ENCODE measurements around the gene FGF14.
A peak's percentile ranks its signal among the peaks of the same experiment; 100 is the strongest.

Gene FGF14

DNA sequence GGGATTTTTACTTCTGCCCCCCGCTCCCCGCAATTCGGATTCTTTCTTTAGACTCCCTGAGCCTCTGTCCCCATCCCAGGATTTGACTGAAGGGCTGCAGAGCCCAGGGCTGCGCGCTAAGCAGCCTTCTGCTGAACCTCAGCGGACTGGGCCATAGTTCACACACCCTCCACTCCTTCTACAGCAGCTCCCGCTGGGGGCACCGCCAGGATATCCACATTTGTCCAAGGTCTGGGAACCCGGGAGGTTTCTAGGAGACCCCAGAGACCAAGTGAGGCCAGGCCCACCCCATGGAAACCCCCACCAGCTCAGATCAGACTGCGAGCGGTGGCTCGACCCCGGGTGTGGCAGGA is 486.1 kb downstream of the FGF14 start:
- peaks cover 82% of the 10 kb centered on the region for H3K27me3 ChIP-seq (ENCODE audit: control insufficient read depth, insufficient read depth, low read length)
- H3K36me3 ChIP-seq (ENCODE audit: insufficient read depth, low read length) = no peaks in the 10 kb centered on the region
- no peak overlapping the region for H3K4me3 ChIP-seq (ENCODE audit: low read length)
- H3K4me2 ChIP-seq (ENCODE audit: low read length) = no peak overlapping the region
- H3K9me3 ChIP-seq (replicated peaks; ENCODE audit: low read length) = no peaks in the 10 kb centered on the region
- H3K9ac ChIP-seq (ENCODE audit: low read depth, low read length) = no peak overlapping the region
- H3K4me1 ChIP-seq (ENCODE audit: control insufficient read depth, insufficient read depth, low read length) = peaks cover 12% of the 10 kb centered on the region

- Histone ChIP-seq H3K4me2 (ENCODE audit: low read length) (no peak overlapping the region), H3K9ac (ENCODE audit: low read depth, low read length) (no peak overlapping the region), H3K4me3 (ENCODE audit: low read length) (no peak overlapping the region), H3K27me3 (ENCODE audit: control insufficient read depth, insufficient read depth, low read length) (peaks cover 79% of the 10 kb centered on the region), H3K4me1 (ENCODE audit: control insufficient read depth, insufficient read depth, low read length) (peaks cover 12% of the 10 kb centered on the region), H3K9me3 (replicated peaks; ENCODE audit: low read length) (no peaks in the 10 kb centered on the region), H3K36me3 (ENCODE audit: insufficient read depth, low read length) (no peaks in the 10 kb centered on the region)
These were observed 486.5 kb downstream of the FGF14 start for GRCh38 chr13:101915331-101915730.

DNA sequence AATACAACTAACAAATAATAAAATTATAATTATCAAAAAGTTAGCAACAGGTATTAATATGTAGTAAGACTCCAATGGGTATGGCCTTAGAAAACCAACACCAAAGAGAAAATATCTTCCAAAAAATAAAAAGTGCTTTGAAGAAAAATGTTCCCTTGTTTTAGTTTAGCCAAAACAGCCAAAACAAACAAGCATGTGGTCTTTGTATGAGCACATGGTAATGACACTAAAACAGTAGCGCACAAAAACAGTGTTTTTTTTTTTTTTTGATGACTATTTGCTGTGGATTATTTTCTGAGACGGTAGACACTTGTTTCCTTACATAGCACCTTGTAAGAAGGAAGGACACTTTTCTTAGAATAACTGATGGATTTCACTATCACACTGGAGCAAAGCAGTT is 490.1 kb downstream of the FGF14 start:
- peaks cover 53% of the 10 kb centered on the region for H3K27me3 ChIP-seq (ENCODE audit: control insufficient read depth, insufficient read depth, low read length)
- H3K9ac ChIP-seq (ENCODE audit: low read depth, low read length) = no peak overlapping the region
- no peak overlapping the region for H3K4me3 ChIP-seq (ENCODE audit: low read length)
- H3K36me3 ChIP-seq (ENCODE audit: insufficient read depth, low read length) = no peaks in the 10 kb centered on the region
- H3K4me2 ChIP-seq (ENCODE audit: low read length) = no peak overlapping the region
- H3K9me3 ChIP-seq (replicated peaks; ENCODE audit: low read length) = no peaks in the 10 kb centered on the region
- peaks cover 8% of the 10 kb centered on the region for H3K4me1 ChIP-seq (ENCODE audit: control insufficient read depth, insufficient read depth, low read length)

DNA sequence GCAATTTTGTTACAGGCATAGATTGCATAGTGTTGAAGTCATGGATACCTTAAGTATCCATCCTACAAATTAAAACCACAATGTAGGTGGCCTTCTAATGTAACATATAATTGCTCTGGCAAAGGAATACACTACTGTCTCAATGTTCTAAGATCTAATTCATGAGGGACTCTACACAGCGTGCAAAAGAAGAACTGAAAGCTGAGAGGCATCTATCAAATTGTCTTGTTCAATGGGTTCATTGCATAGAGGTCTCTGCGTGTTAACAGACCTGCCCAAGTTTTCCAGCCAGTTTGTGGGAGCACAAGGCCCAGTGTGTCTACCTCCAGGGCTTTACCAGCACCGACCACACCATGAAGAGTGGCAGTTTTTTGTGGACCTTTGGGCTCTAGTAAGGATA is 498.0 kb downstream of the FGF14 start:
- Histone ChIP-seq H3K4me2 (ENCODE audit: low read length) (no peak overlapping the region), H3K4me3 (ENCODE audit: low read length) (no peak overlapping the region), H3K36me3 (ENCODE audit: insufficient read depth, low read length) (no peaks in the 10 kb centered on the region), H3K9me3 (replicated peaks; ENCODE audit: low read length) (no peaks in the 10 kb centered on the region), H3K27me3 (ENCODE audit: control insufficient read depth, insufficient read depth, low read length) (peaks cover 52% of the 10 kb centered on the region), H3K9ac (ENCODE audit: low read depth, low read length) (no peak overlapping the region), H3K4me1 (ENCODE audit: control insufficient read depth, insufficient read depth, low read length) (no peaks in the 10 kb centered on the region)

DNA sequence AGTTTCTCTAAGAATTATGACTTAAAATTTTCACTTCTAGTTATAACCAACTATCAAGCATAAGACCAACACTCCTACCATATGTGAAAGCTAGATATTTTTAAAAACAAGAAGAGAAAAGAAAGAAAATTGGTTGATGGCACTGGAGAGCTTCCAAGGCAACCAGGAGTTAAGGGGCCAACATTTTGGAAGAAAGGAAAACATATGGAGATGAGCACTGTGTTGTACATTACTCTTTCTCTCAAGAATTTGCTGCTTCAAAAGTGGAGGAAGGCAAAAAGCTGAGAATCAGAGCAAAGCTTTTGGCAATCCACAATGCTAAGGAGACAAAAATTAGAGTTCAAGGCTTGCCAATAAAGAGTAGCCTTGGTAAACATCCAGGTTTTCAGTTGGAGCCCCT is 503.2 kb downstream of the FGF14 start:
- Histone ChIP-seq H3K27me3 (ENCODE audit: control insufficient read depth, insufficient read depth, low read length) (peaks cover 36% of the 10 kb centered on the region), H3K4me2 (ENCODE audit: low read length) (no peak overlapping the region), H3K4me3 (ENCODE audit: low read length) (no peak overlapping the region), H3K9me3 (replicated peaks; ENCODE audit: low read length) (no peaks in the 10 kb centered on the region), H3K36me3 (ENCODE audit: insufficient read depth, low read length) (no peaks in the 10 kb centered on the region), H3K9ac (ENCODE audit: low read depth, low read length) (no peak overlapping the region), H3K4me1 (ENCODE audit: control insufficient read depth, insufficient read depth, low read length) (no peaks in the 10 kb centered on the region)

DNA sequence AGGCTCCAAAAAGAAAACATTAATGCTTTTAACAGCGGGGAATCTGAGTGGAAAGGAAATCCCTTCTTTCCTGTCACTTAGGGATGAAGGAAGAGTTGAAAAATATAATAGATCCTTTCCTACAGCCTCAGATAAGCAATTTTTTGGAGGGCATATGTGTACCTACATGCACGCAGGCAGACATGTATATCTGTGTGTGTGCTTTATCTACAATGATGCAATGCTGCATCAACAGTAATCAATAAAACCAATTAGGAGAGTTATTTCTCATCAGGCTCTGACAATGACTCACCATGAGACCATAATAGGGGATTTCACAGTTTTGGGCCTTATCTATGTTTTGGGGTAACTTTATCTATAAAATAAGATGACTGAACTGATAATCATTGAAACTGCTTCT is 505.3 kb downstream of the FGF14 start:
- Histone ChIP-seq H3K4me2 (ENCODE audit: low read length) (no peak overlapping the region), H3K36me3 (ENCODE audit: insufficient read depth, low read length) (no peaks in the 10 kb centered on the region), H3K9me3 (replicated peaks; ENCODE audit: low read length) (no peaks in the 10 kb centered on the region), H3K4me3 (ENCODE audit: low read length) (no peak overlapping the region), H3K9ac (ENCODE audit: low read depth, low read length) (no peak overlapping the region), H3K27me3 (ENCODE audit: control insufficient read depth, insufficient read depth, low read length) (peaks cover 25% of the 10 kb centered on the region), H3K4me1 (ENCODE audit: control insufficient read depth, insufficient read depth, low read length) (no peaks in the 10 kb centered on the region)

GRCh38 chr13:101893021-101893420 is 508.8 kb downstream of the FGF14 start:
- Histone ChIP-seq H3K9me3 (replicated peaks; ENCODE audit: low read length) (no peaks in the 10 kb centered on the region), H3K4me3 (ENCODE audit: low read length) (no peak overlapping the region), H3K4me1 (ENCODE audit: control insufficient read depth, insufficient read depth, low read length) (no peaks in the 10 kb centered on the region), H3K4me2 (ENCODE audit: low read length) (no peak overlapping the region), H3K36me3 (ENCODE audit: insufficient read depth, low read length) (no peaks in the 10 kb centered on the region), H3K9ac (ENCODE audit: low read depth, low read length) (no peak overlapping the region), H3K27me3 (ENCODE audit: control insufficient read depth, insufficient read depth, low read length) (peaks cover 32% of the 10 kb centered on the region)

GRCh38 chr13:101892296-101892695 is 509.6 kb downstream of the FGF14 start:
- no peaks in the 10 kb centered on the region for H3K4me1 ChIP-seq (ENCODE audit: control insufficient read depth, insufficient read depth, low read length)
- peaks cover 40% of the 10 kb centered on the region for H3K27me3 ChIP-seq (ENCODE audit: control insufficient read depth, insufficient read depth, low read length)
- H3K4me3 ChIP-seq (ENCODE audit: low read length) = no peak overlapping the region
- no peaks in the 10 kb centered on the region for H3K36me3 ChIP-seq (ENCODE audit: insufficient read depth, low read length)
- no peaks in the 10 kb centered on the region for H3K9me3 ChIP-seq (replicated peaks; ENCODE audit: low read length)
- no peak overlapping the region for H3K9ac ChIP-seq (ENCODE audit: low read depth, low read length)
- H3K4me2 ChIP-seq (ENCODE audit: low read length) = no peak overlapping the region

DNA sequence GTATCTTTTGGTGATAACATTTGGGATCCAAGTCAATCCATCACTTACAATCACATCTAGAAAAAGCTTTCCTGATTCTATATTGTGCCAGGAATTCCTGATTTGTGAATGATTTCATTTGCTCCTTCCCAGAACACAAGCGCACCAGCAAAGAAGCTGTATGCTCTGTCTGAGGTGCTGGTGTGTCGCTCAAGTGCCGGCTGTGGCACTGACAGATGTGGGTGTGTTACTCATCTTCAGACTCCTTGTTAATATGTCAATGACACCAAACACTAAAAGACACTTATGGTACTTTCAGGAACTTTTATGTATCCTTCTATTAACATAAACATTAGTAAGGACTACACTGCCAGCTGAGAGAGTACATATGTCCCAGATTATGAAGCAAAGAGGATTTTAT is 520.3 kb downstream of the FGF14 start:
- no peak overlapping the region for H3K4me2 ChIP-seq (ENCODE audit: low read length)
- no peaks in the 10 kb centered on the region for H3K4me1 ChIP-seq (ENCODE audit: control insufficient read depth, insufficient read depth, low read length)
- no peak overlapping the region for H3K9ac ChIP-seq (ENCODE audit: low read depth, low read length)
- H3K9me3 ChIP-seq (replicated peaks; ENCODE audit: low read length) = no peaks in the 10 kb centered on the region
- H3K27me3 ChIP-seq (ENCODE audit: control insufficient read depth, insufficient read depth, low read length) = peaks cover 31% of the 10 kb centered on the region
- H3K4me3 ChIP-seq (ENCODE audit: low read length) = no peak overlapping the region
- no peaks in the 10 kb centered on the region for H3K36me3 ChIP-seq (ENCODE audit: insufficient read depth, low read length)

GRCh38 chr13:101880581-101880980 is 521.3 kb downstream of the FGF14 start:
- no peak overlapping the region for H3K4me3 ChIP-seq (ENCODE audit: low read length)
- no peak overlapping the region for H3K4me2 ChIP-seq (ENCODE audit: low read length)
- H3K4me1 ChIP-seq (ENCODE audit: control insufficient read depth, insufficient read depth, low read length) = peaks cover 7% of the 10 kb centered on the region
- no peak overlapping the region for H3K9ac ChIP-seq (ENCODE audit: low read depth, low read length)
- H3K27me3 ChIP-seq (ENCODE audit: control insufficient read depth, insufficient read depth, low read length) = peaks cover 23% of the 10 kb centered on the region
- H3K9me3 ChIP-seq (replicated peaks; ENCODE audit: low read length) = no peaks in the 10 kb centered on the region
- no peaks in the 10 kb centered on the region for H3K36me3 ChIP-seq (ENCODE audit: insufficient read depth, low read length)

GRCh38 chr13:101876951-101877350 is 524.9 kb downstream of the FGF14 start:
- no peak overlapping the region for H3K4me3 ChIP-seq (ENCODE audit: low read length)
- H3K9me3 ChIP-seq (replicated peaks; ENCODE audit: low read length) = no peaks in the 10 kb centered on the region
- H3K9ac ChIP-seq (ENCODE audit: low read depth, low read length) = no peak overlapping the region
- no peak overlapping the region for H3K4me2 ChIP-seq (ENCODE audit: low read length)
- no peaks in the 10 kb centered on the region for H3K36me3 ChIP-seq (ENCODE audit: insufficient read depth, low read length)
- peaks cover 12% of the 10 kb centered on the region for H3K4me1 ChIP-seq (ENCODE audit: control insufficient read depth, insufficient read depth, low read length)
- no peaks in the 10 kb centered on the region for H3K27me3 ChIP-seq (ENCODE audit: control insufficient read depth, insufficient read depth, low read length)

DNA sequence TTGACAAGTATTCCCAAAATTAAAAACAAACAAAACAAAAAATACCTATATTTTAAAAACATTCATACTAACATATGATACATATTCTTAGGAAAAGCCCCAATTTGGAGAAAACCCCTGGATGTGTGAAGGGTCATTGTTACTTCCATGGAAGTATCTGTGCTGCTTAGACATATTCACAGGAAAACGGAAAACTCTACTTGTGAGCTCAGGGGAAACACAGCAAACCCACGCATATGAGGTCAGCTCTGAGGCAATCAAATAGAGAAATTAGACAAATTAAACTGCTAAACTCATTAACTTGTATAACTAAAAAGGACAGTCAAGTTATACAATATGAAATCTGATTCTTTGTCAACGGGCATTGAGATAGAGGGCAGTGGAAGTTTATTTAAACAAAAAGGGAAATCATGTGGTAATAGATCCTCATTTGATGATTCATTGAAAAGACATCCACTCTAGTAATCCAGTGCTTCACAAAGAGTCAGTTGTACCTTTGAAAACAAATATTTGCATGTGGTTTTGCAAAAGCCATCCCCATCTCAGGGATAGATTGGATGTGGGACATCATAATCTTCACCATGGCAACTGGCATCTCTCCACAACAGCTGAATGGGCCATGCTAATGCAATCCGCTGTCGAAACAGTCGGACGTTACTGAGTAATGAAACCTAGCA is 526.0 kb downstream of the FGF14 start:
- Histone ChIP-seq H3K9ac (ENCODE audit: low read depth, low read length) (no peak overlapping the region), H3K36me3 (ENCODE audit: insufficient read depth, low read length) (no peaks in the 10 kb centered on the region), H3K4me2 (ENCODE audit: low read length) (peak overlapping the region; percentile 59), H3K27me3 (ENCODE audit: control insufficient read depth, insufficient read depth, low read length) (no peaks in the 10 kb centered on the region), H3K4me3 (ENCODE audit: low read length) (no peak overlapping the region), H3K9me3 (replicated peaks; ENCODE audit: low read length) (no peaks in the 10 kb centered on the region), H3K4me1 (ENCODE audit: control insufficient read depth, insufficient read depth, low read length) (peaks cover 12% of the 10 kb centered on the region)
